Small intestine (tissue), 7 donors: Measurements from ENCODE around the gene ELMO1. TPM values are rescaled to one million over a fixed set of nuclear protein-coding genes. Genes with fewer than 3 reads are reported as not detected.
A peak's percentile ranks its signal among the peaks of the same experiment; 100 is the strongest.

Source experiments
- DNase-seq, 2 donors: peaks; one replicate each; pipeline versions ENCODE4 v3.0.0 to v3.0.0-alpha.2; 2013
- FAIRE-seq: peaks from 2 replicates; lab custom pipeline; 2012; peaks lifted over from hg19 to GRCh38; lab: Jason Lieb, UNC
- H3K27ac ChIP-seq, 3 donors: one replicate each; pipeline ENCODE4 v1.5.1; 2013; ENCODE audit warnings: low read length in 2 of 3, mild to moderate bottlenecking in 2 of 3, control low read depth in 1 of 3, inconsistent platforms in 1 of 3, low read depth in 1 of 3, moderate library complexity in 1 of 3
- H3K27me3 ChIP-seq, 3 donors: one replicate each; pipeline ENCODE4 v1.6.1; 2013; ENCODE audit warnings: low read length in 3 of 3, inconsistent platforms in 1 of 3; ENCODE audit not compliant: control insufficient read depth in 3 of 3, insufficient read depth in 3 of 3
- H3K36me3 ChIP-seq, 3 donors: one replicate each; pipeline ENCODE4 v1.6.1; 2013; ENCODE audit warnings: low read length in 3 of 3, inconsistent platforms in 1 of 3, low read depth in 1 of 3, mild to moderate bottlenecking in 1 of 3, moderate library complexity in 1 of 3; ENCODE audit not compliant: control insufficient read depth in 3 of 3, insufficient read depth in 2 of 3
- H3K4me1 ChIP-seq, 3 donors: one replicate each; pipeline ENCODE4 v1.6.1; 2013; ENCODE audit warnings: low read length in 2 of 3, inconsistent platforms in 1 of 3, low read depth in 1 of 3, mild to moderate bottlenecking in 1 of 3, moderate library complexity in 1 of 3; ENCODE audit not compliant: control insufficient read depth in 3 of 3, insufficient read depth in 2 of 3
- H3K4me3 ChIP-seq, 3 donors: one replicate each; pipeline ENCODE4 v1.5.1; 2013; ENCODE audit warnings: low read length in 3 of 3, control low read depth in 1 of 3, inconsistent platforms in 1 of 3, low read depth in 1 of 3, mild to moderate bottlenecking in 1 of 3, moderate library complexity in 1 of 3
- H3K9me3 ChIP-seq, 2 donors: one replicate each; pipeline ENCODE4 v1.6.1; 2013; ENCODE audit warnings: low read depth in 1 of 2, low read length in 1 of 2; ENCODE audit not compliant: control insufficient read depth in 2 of 2, insufficient read depth in 1 of 2
- WGBS, 3 donors: extraction: QIAGEN DNeasy Blood & Tissue Kit; methylation state at CpG; one replicate each; pipeline ENCODE4 v1.1.7; 2013; 5-methylcytosine and 5-hydroxymethylcytosine counted together
- polyA plus RNA-seq, 4 donors: library from polyadenylated mRNA; stranded (reverse) in 3 of 4; unstranded in 1 of 4; fragments of 200-250 nt in 3 of 4; fragments of 120-200 nt in 1 of 4; gene quantifications; one replicate each; pipeline versions ENCODE4 v1.2.1 to v1.2.3, GENCODE V29; 2013
- donor health status: healthy with polysubstance abuse.
- donor health status: control.
- donor health status: control.
- donor health status: Bipolar disorder and iron deficiency.
- donor health status: healthy.

ELMO1 gene
- polyA plus RNA-seq, 4 donors: 1.8 to 9.3 (median 7.3) TPM

GRCh38 chr7:37405603-37406122 lies 43.0 kb downstream of the ELMO1 start:
- H3K27ac ChIP-seq: no peak overlapping the region
- DNase-seq: no peak
- no peaks in the 10 kb centered on the region for H3K4me1 ChIP-seq
- no peak for FAIRE-seq
- H3K9me3 ChIP-seq: no peaks in the 10 kb centered on the region
- H3K36me3 ChIP-seq: no peaks in the 10 kb centered on the region
- 43 to 58% (median 57%) methylated on average over 9 of the region's 9 CpGs for whole genome bisulfite sequencing, 3 donors
- no peaks in the 10 kb centered on the region for H3K27me3 ChIP-seq
- no peak overlapping the region for H3K4me3 ChIP-seq

- Histone ChIP-seq H3K27me3 (no peaks in the 10 kb centered on the region), H3K27ac (no peak overlapping the region), H3K4me1 (no peaks in the 10 kb centered on the region), H3K9me3 (no peaks in the 10 kb centered on the region), H3K36me3 (no peaks in the 10 kb centered on the region), H3K4me3 (no peak overlapping the region)
- WGBS, 3 donors: 20 to 61% (median 46%) methylated on average over 5 of the region's 5 CpGs
- DNase-seq (no peak), FAIRE-seq (no peak)
These were observed 43.5 kb downstream of the ELMO1 start for GRCh38 chr7:37405128-37405527.

- no peak for FAIRE-seq
- Histone ChIP-seq H3K9me3 (no peaks in the 10 kb centered on the region), H3K4me3 (no peak overlapping the region), H3K4me1 (no peaks in the 10 kb centered on the region), H3K27ac (no peak overlapping the region), H3K27me3 (peaks cover 0 to 3% (median 0%) of the 10 kb centered on the region in 3 donors), H3K36me3 (no peaks in the 10 kb centered on the region)
- WGBS, 3 donors: 87 to 94% (median 91%) methylated on average over 3 of the region's 3 CpGs
- no peak for DNase-seq
These were observed 48.7 kb downstream of the ELMO1 start for GRCh38 chr7:37399876-37400421.

GRCh38 chr7:37398403-37398802 lies 50.3 kb downstream of the ELMO1 start:
- Histone ChIP-seq H3K27ac (no peak overlapping the region), H3K4me1 (peaks cover 0 to 4% (median 0%) of the 10 kb centered on the region in 3 donors), H3K27me3 (peaks cover 0 to 3% (median 0%) of the 10 kb centered on the region in 3 donors), H3K36me3 (no peaks in the 10 kb centered on the region), H3K9me3 (no peaks in the 10 kb centered on the region), H3K4me3 (no peak overlapping the region)
- FAIRE-seq (no peak), DNase-seq (no peak)
- 56 to 68% (median 62%) methylated on average over 6 of the region's 6 CpGs for WGBS, 3 donors

GRCh38 chr7:37395618-37396259 lies 52.9 kb downstream of the ELMO1 start:
- 69 to 79% (median 76%) methylated on average over 1 of the region's 1 CpG for WGBS, 3 donors
- DNase-seq: peak in 1 of 2 donors; percentile 48

GRCh38 chr7:37394158-37394557 lies 54.5 kb downstream of the ELMO1 start:
- no peak for FAIRE-seq
- no peaks in the 10 kb centered on the region for H3K36me3 ChIP-seq
- no peak overlapping the region for H3K4me3 ChIP-seq
- no peak for DNase-seq
- no peaks in the 10 kb centered on the region for H3K27me3 ChIP-seq
- H3K9me3 ChIP-seq: no peaks in the 10 kb centered on the region
- 42 to 65% (median 55%) methylated on average over 2 of the region's 2 CpGs for WGBS, 3 donors
- H3K27ac ChIP-seq: no peak overlapping the region
- H3K4me1 ChIP-seq: peaks cover 0 to 4% (median 3%) of the 10 kb centered on the region in 3 donors

More at GRCh38 chr7:37395618-37396259, 52.9 kb downstream of the ELMO1 start:
- H3K4me3 ChIP-seq: no peak overlapping the region
- no peak for FAIRE-seq
- no peaks in the 10 kb centered on the region for H3K9me3 ChIP-seq
- no peaks in the 10 kb centered on the region for H3K36me3 ChIP-seq
- H3K27ac ChIP-seq: no peak overlapping the region
- peaks cover 0 to 4% (median 3%) of the 10 kb centered on the region in 3 donors for H3K4me1 ChIP-seq
- peaks cover 0 to 3% (median 0%) of the 10 kb centered on the region in 3 donors for H3K27me3 ChIP-seq

- no peak overlapping the region for H3K4me3 ChIP-seq
- 89 to 96% (median 91%) methylated on average over 1 of the region's 1 CpG for WGBS, 3 donors
- H3K4me1 ChIP-seq: peaks cover 0 to 4% (median 3%) of the 10 kb centered on the region in 3 donors
- no peaks in the 10 kb centered on the region for H3K36me3 ChIP-seq
- H3K27me3 ChIP-seq: no peaks in the 10 kb centered on the region
- FAIRE-seq (no peak), DNase-seq (no peak)
- H3K9me3 ChIP-seq: no peaks in the 10 kb centered on the region
- H3K27ac ChIP-seq: no peak overlapping the region
These were observed 55.2 kb downstream of the ELMO1 start for GRCh38 chr7:37393476-37393875.

GRCh38 chr7:37392673-37393017 lies 56.0 kb downstream of the ELMO1 start:
- H3K36me3 ChIP-seq: no peaks in the 10 kb centered on the region
- no peak overlapping the region for H3K4me3 ChIP-seq
- WGBS, 3 donors: 58 to 63% (median 58%) methylated on average over 1 of the region's 1 CpG
- FAIRE-seq (no peak), DNase-seq (no peak)
- peaks cover 0 to 4% (median 3%) of the 10 kb centered on the region in 3 donors for H3K4me1 ChIP-seq
- no peaks in the 10 kb centered on the region for H3K27me3 ChIP-seq
- H3K27ac ChIP-seq: no peak overlapping the region
- no peaks in the 10 kb centered on the region for H3K9me3 ChIP-seq
